ENCODE data around the gene HLCS.

HLCS gene

DNA sequence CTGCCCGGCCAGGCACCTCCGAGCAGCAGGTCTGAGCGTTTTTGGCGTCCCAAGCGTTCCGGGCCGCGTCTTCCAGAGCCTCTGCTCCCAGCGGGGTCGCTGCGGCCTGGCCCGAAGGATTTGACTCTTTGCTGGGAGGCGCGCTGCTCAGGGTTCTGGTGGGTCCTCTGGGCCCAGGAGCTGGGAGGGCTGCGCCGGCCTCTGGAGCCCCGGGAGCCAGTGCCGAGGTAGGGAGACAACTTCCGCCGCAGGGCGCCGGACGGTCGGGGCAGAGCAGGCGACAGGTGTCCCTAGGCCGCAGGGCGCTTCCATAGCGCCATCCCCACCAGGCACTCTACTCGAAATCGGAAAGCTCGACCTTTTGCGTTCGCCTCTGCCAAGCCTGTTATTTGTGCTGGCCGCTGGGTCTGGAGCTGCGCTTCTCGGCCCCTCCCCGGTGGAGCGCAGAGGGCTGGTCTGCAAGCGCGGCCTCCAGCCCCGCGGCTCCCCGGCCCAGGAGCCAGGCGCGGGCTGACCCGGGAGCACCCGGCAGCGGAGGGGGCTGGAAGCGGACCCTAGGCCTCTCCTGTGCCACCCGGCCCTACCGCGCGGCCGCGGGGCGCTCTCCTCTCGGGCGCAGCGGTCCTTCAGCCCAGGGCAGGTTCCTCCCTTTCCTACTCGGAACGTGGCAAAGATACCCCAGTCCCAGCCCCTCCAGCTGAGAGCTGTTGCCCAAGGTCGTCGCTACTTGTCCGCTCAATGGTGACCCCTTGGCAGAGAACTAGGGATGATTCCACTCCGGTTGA is 265.3 kb downstream of the HLCS start:
- H3K27me3 ChIP-seq (replicated peaks; ENCODE audit: insufficient read depth, low read length), result peaks cover 89% of the 10 kb centered on the region
- no peak overlapping the region for H3K27ac ChIP-seq (ENCODE audit: low read length)
- H2AFZ ChIP-seq (ENCODE audit: low read length), result no peak overlapping the region
- H3K9me2 ChIP-seq (replicated peaks; ENCODE audit: insufficient read depth, low read length), result no peaks in the 10 kb centered on the region
- H3K36me3 ChIP-seq (replicated peaks; ENCODE audit: insufficient read depth, low read length), result no peaks in the 10 kb centered on the region
- no peaks in the 10 kb centered on the region for H3K79me2 ChIP-seq (ENCODE audit: low read length)
- H4K20me1 ChIP-seq (ENCODE audit: insufficient read depth, low read length), result no peaks in the 10 kb centered on the region
- H3K4me3 ChIP-seq (ENCODE audit: low read length), result no peak overlapping the region
- no peaks in the 10 kb centered on the region for H3K9me3 ChIP-seq (replicated peaks; ENCODE audit: insufficient read depth, low read length)
- peak overlapping the region; percentile 22; the same call in 1 of the 2 replicates for H3K4me2 ChIP-seq (ENCODE audit: low read depth, low read length)
- no peak overlapping the region for H3K9ac ChIP-seq (ENCODE audit: low read length)
- DNase-seq, result no peak
- TF ChIP-seq EZH2phosphoT487 (IDR thresholded peaks at IDR 0.05; ENCODE audit: low read length) (no peak), CTCF (IDR thresholded peaks at IDR 0.05; ENCODE audit: low read length) (no peak)
- H3K4me1 ChIP-seq (ENCODE audit: low read length), result peaks cover 7% of the 10 kb centered on the region; the same call in 1 of the 2 replicates
- no peaks in the 10 kb centered on the region for H3F3A ChIP-seq (ENCODE audit: insufficient read depth, low read length)
